Keratinocyte (primary cell): ENCODE measurements around the gene C8B. TPM values are rescaled to one million over a fixed set of nuclear protein-coding genes. Genes with fewer than 3 reads are reported as not detected.

ENCODE experiments used
- DNase-seq: peaks from one replicate; pipeline ENCODE4 v3.0.0-alpha.2; 2011; ENCODE audit warnings: low read depth, missing footprints, low spot score
- FAIRE-seq: peaks from 2 replicates; lab custom pipeline; 2011; peaks lifted over from hg19 to GRCh38; lab: Jason Lieb, UNC
- H2AFZ ChIP-seq: 2 replicates; pipeline ENCODE4 v1.6.0; 2012; ENCODE audit warnings: low read length, control low read depth, inconsistent platforms; ENCODE audit not compliant: control insufficient read depth
- H3K27ac ChIP-seq: 2 replicates; pipeline ENCODE4 v1.5.1; 2011; ENCODE audit warnings: low read length; ENCODE audit not compliant: control insufficient read depth, insufficient read depth
- H3K27me3 ChIP-seq: 3 replicates; pipeline ENCODE4 v1.6.0; 2011; ENCODE audit warnings: low read length; ENCODE audit not compliant: control insufficient read depth, insufficient read depth; ENCODE audit errors: extremely low read depth
- H3K36me3 ChIP-seq, 2 experiments: 2 replicates in 1 of 2; 3 replicates in 1 of 2; pipeline ENCODE4 v1.5.1; 2011; ENCODE audit warnings: low read length in 2 of 2, mild to moderate bottlenecking in 1 of 2; ENCODE audit not compliant: control insufficient read depth in 2 of 2, insufficient read depth in 2 of 2; ENCODE audit errors: extremely low read depth in 1 of 2
- H3K4me1 ChIP-seq: 3 replicates; pipeline ENCODE4 v1.5.1; 2011; ENCODE audit warnings: low read length; ENCODE audit not compliant: control insufficient read depth, insufficient read depth; ENCODE audit errors: extremely low read depth
- H3K4me2 ChIP-seq: 3 replicates; pipeline ENCODE4 v1.6.0; 2011; ENCODE audit warnings: low read depth, low read length; ENCODE audit not compliant: control insufficient read depth, insufficient read depth; ENCODE audit errors: extremely low read depth
- H3K4me3 ChIP-seq, 3 experiments: fragments of 200-600 bp in 1 of 3; sonication (generic) in 1 of 3; 2 replicates in 2 of 3; 3 replicates in 1 of 3; pipeline ENCODE4 v1.5.1; 2011 to 2016; ENCODE audit warnings: low read length in 3 of 3, mild to moderate bottlenecking in 3 of 3, control low read depth in 2 of 3, inconsistent platforms in 1 of 3, low read depth in 1 of 3, mixed read lengths in 1 of 3, mixed run types in 1 of 3, moderate library complexity in 1 of 3; ENCODE audit not compliant: control insufficient read depth in 2 of 3, insufficient read depth in 2 of 3; ENCODE audit errors: extremely low read depth in 1 of 3
- H3K79me2 ChIP-seq: 2 replicates; pipeline ENCODE4 v1.6.0; 2012; ENCODE audit warnings: low read length; ENCODE audit not compliant: control insufficient read depth, insufficient read depth
- H3K9ac ChIP-seq: 3 replicates; pipeline ENCODE4 v1.6.0; 2011; ENCODE audit warnings: low read length; ENCODE audit not compliant: control insufficient read depth, insufficient read depth; ENCODE audit errors: extremely low read depth
- H3K9me1 ChIP-seq: 3 replicates; pipeline ENCODE4 v1.6.0; 2011; ENCODE audit warnings: low read length; ENCODE audit not compliant: control insufficient read depth, insufficient read depth; ENCODE audit errors: extremely low read depth
- H3K9me3 ChIP-seq: 2 replicates; pipeline ENCODE4 v1.5.1; 2012; ENCODE audit warnings: low read depth, low read length; ENCODE audit not compliant: control insufficient read depth
- H4K20me1 ChIP-seq: 3 replicates; pipeline ENCODE4 v1.6.0; 2011; ENCODE audit warnings: low read length; ENCODE audit not compliant: control insufficient read depth, insufficient read depth; ENCODE audit errors: extremely low read depth
- EZH2 ChIP-seq: IDR thresholded peaks from one replicate; pipeline ENCODE4 v1.6.1; 2012; ENCODE audit warnings: inconsistent platforms, mild to moderate bottlenecking, low read length, moderate library complexity
- dilution Hi-C: fragments of 300-500 bp; cut with MboI; formaldehyde crosslinking; loops from one replicate; pipeline ENCODE4 v1.7.0; 2020; ENCODE audit warnings: low sequenced_read_pairs; ENCODE audit not compliant: extremely low pct_ligation_motif_present
- polyA plus RNA-seq, 5 experiments: library from polyadenylated mRNA; depleted of rRNA in 3 of 5; stranded (reverse) in 3 of 5; stranded (forward) in 1 of 5; unstranded in 1 of 5; fragments of >200 nt; gene quantifications; 1 replicate in 1 of 5; 2 replicates in 3 of 5; 3 replicates in 1 of 5; pipeline versions ENCODE4 v1.2.1 to v1.2.3, GENCODE V29; 2011 to 2012; ENCODE audit warnings: missing spikeins in 2 of 5, low read depth in 1 of 5, low replicate concordance in 1 of 5
- TF ChIP-seq, protein P1 (sequence below), 3 experiments: IDR thresholded peaks in 1 of 3; conservative IDR thresholded peaks in 1 of 3; optimal IDR thresholded peaks in 1 of 3; 2 replicates in 2 of 3; 3 replicates in 1 of 3; pipeline versions ENCODE3 to v1.5.1; 2011; ENCODE audit warnings: low read length in 3 of 3, mild to moderate bottlenecking in 3 of 3, moderate library complexity in 2 of 3, control low read depth in 1 of 3, inconsistent platforms in 1 of 3; ENCODE audit not compliant: insufficient read depth in 2 of 3; ENCODE audit errors: extremely low read depth in 1 of 3

C8B gene
- polyA plus RNA-seq, 1 donor (not counting 4 experiments of a cell fraction or from before 2014, with no cell fraction given): 0.04 TPM

DNA sequence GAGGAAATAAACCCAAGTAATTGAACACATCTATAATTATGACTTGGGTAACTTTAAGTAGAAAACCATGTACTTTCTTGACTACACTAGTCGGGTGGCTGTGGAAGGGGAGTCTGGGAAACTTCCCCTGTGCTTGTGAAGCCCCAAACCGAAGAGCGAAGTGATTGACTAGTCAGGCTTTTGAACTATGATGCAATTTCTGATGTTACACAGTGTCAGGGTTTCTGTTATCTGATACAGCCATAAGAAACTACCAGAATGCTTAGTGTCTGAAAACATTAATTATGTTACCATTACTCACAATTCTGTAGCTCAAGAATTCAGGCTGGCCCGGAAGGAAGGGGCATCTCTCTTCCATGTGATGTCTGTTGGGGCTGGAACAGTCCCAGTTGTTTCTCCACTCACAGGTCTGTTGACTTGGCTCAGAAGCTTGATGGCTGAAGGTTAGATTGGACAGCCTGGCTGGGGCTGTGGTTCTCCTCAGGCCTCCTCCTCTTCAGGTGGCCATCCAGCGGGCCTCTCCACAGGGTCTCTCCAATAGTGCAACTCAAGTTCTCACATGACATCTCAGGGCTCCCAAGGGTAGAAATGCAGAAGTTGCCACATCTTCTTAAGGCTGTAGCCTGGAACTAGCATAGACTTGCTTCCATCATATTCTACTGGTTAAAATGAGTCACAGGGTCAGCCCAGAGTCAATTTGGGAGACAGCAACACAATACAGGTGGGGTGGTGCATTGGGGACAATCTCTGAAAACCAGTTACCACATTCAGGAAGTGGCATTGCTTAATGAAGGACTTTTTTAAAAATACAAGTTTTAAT lies 8.3 kb upstream of the C8B start:
- no peaks in the 10 kb centered on the region for H3K4me1 ChIP-seq
- TF ChIP-seq, protein P1, sequence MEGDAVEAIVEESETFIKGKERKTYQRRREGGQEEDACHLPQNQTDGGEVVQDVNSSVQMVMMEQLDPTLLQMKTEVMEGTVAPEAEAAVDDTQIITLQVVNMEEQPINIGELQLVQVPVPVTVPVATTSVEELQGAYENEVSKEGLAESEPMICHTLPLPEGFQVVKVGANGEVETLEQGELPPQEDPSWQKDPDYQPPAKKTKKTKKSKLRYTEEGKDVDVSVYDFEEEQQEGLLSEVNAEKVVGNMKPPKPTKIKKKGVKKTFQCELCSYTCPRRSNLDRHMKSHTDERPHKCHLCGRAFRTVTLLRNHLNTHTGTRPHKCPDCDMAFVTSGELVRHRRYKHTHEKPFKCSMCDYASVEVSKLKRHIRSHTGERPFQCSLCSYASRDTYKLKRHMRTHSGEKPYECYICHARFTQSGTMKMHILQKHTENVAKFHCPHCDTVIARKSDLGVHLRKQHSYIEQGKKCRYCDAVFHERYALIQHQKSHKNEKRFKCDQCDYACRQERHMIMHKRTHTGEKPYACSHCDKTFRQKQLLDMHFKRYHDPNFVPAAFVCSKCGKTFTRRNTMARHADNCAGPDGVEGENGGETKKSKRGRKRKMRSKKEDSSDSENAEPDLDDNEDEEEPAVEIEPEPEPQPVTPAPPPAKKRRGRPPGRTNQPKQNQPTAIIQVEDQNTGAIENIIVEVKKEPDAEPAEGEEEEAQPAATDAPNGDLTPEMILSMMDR (optimal IDR thresholded peaks at IDR 0.05 in 1 of 3, IDR thresholded peaks at IDR 0.05 in 1 of 3, conservative IDR thresholded peaks at IDR 0.05 in 1 of 3; ENCODE audit: extremely low read depth in 1 of 3, insufficient read depth in 2 of 3, low read length in 3 of 3): no peak
- TF ChIP-seq EZH2: no peak
- H3K4me2 ChIP-seq: no peak overlapping the region
- dilution Hi-C loops: no loop called here
- H3K9me3 ChIP-seq: no peaks in the 10 kb centered on the region
- H3K4me3 ChIP-seq: no peak overlapping the region
- no peaks in the 10 kb centered on the region for H3K36me3 ChIP-seq
- no peaks in the 10 kb centered on the region for H3K79me2 ChIP-seq
- no peaks in the 10 kb centered on the region for H4K20me1 ChIP-seq
- no peak overlapping the region for H3K27ac ChIP-seq
- DNase-seq: no peak
- peak; percentile 49 for FAIRE-seq
- no peak overlapping the region for H3K9ac ChIP-seq
- no peaks in the 10 kb centered on the region for H3K9me1 ChIP-seq
- no peaks in the 10 kb centered on the region for H3K27me3 ChIP-seq
- H2AFZ ChIP-seq: no peak overlapping the region

DNA sequence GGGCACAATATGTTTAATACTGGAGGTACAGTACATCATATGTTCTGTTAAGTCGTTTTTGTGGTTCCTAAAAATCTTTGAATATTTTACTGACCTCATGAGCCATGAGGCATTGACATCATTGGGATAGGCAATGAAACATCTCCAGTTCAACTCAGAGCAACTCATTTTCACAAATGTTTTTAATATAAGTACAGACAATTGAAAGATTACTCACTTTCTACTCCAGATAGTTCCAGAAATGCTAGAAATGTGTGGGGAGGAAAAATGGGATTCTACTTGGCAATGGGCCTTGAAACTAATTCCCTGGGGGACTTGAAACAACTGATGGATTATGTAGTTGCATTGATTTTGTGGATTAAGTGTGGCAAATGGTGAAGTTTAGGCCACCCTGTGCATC lies 7.2 kb upstream of the C8B start:
- Histone ChIP-seq H3K9me1 (no peaks in the 10 kb centered on the region), H3K36me3 (no peaks in the 10 kb centered on the region), H3K4me2 (no peak overlapping the region), H3K79me2 (no peaks in the 10 kb centered on the region), H3K9me3 (no peaks in the 10 kb centered on the region), H3K27me3 (no peaks in the 10 kb centered on the region), H3K4me3 (no peak overlapping the region), H3K4me1 (no peaks in the 10 kb centered on the region), H3K9ac (no peak overlapping the region), H2AFZ (no peak overlapping the region), H4K20me1 (no peaks in the 10 kb centered on the region), H3K27ac (no peak overlapping the region)
- TF ChIP-seq, protein P1 (optimal IDR thresholded peaks at IDR 0.05 in 1 of 3, IDR thresholded peaks at IDR 0.05 in 1 of 3, conservative IDR thresholded peaks at IDR 0.05 in 1 of 3; ENCODE audit: extremely low read depth in 1 of 3, insufficient read depth in 2 of 3, low read length in 3 of 3): no peak
- no peak for TF ChIP-seq EZH2
- DNase-seq: no peak
- no peak for FAIRE-seq
- dilution Hi-C loops: no loop called here
